ENCODE measurements around the gene TMEM42.

TMEM42 gene

DNA sequence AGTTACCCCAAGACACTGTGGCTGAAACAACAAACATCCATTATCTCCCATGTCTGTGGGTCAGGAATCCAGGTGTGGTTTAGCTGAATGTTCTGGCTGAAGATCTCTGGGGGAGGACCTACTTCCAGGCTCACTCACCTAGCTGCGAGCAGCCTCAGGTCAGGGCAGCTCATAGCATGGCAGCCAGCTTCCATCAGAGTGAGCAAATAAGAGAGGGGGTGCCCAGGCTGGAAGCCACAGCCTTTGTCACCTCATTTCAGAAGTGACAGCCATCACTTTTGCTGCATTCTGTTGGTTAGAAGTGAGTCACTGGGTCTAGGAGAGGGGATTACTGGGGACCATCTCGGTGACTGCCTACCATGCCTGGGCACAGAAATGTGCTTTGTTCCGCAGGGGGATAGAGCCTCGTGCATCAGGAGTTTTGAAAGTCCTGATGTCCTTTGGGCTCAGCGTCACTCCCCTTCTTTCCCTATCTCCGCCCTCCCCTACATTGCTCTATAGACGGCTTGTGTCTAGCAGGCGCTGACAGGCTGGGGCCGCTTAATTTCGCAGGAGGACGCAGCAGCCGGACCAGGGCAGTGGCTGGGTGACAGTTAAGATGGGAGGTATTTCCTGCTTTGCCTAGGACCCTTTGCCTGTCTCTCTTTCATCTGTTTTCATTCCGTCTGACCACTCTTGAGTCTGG is 38.1 kb downstream of the TMEM42 start:
- TF ChIP-seq, protein P1, sequence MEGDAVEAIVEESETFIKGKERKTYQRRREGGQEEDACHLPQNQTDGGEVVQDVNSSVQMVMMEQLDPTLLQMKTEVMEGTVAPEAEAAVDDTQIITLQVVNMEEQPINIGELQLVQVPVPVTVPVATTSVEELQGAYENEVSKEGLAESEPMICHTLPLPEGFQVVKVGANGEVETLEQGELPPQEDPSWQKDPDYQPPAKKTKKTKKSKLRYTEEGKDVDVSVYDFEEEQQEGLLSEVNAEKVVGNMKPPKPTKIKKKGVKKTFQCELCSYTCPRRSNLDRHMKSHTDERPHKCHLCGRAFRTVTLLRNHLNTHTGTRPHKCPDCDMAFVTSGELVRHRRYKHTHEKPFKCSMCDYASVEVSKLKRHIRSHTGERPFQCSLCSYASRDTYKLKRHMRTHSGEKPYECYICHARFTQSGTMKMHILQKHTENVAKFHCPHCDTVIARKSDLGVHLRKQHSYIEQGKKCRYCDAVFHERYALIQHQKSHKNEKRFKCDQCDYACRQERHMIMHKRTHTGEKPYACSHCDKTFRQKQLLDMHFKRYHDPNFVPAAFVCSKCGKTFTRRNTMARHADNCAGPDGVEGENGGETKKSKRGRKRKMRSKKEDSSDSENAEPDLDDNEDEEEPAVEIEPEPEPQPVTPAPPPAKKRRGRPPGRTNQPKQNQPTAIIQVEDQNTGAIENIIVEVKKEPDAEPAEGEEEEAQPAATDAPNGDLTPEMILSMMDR (IDR thresholded peaks at IDR 0.05): no peak
- H3K27ac ChIP-seq: no peak overlapping the region
- no peak for DNase-seq (ENCODE audit: low spot score)

DNA sequence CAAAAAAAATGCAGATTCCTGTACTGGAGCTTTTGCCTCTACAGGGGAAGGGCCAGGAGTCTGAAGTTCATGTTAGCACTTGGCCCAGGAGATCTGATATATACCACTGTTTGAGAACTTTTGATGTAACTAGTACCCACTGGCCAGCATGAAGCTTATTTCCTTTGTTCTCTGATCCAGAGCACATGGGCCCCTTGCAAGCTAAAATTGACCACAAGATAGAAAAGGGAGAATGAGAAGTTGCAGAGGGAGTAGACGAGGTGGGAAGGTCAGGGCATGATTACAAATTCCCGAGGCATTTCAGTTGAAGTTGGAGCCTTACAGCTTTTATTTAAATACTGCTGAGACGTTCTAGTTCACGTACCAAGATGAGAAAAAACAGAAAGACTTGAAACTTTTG is 40.9 kb downstream of the TMEM42 start:
- DNase-seq (ENCODE audit: low spot score): no peak
- H3K27ac ChIP-seq: no peak overlapping the region
- TF ChIP-seq, protein P1 (IDR thresholded peaks at IDR 0.05): no peak
- no peak overlapping the region for H3K4me3 ChIP-seq

More for the DNA sequence above, 38.1 kb downstream of the TMEM42 start:
- H3K4me3 ChIP-seq: no peak overlapping the region

DNA sequence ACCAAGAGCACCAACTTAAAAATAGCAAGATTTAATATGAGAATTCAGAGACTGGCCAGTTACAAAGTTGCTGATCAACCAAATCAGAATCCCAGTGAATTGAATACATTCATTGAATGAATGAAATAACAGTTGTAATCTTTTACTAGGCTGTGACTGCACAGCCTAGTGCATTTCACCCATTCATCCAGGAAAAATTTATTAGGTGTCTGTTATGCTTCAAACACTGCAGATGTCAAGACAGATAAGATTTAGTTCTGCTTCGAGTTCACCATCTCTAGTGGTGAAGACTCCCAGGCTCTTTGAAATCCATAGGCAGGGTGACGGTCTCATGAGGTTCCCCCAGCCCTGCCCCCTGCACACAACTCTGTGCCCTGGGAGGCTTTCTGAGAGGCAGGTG is 41.6 kb downstream of the TMEM42 start:
- TF ChIP-seq, protein P1 (IDR thresholded peaks at IDR 0.05): no peak
- Histone ChIP-seq H3K4me3 (no peak overlapping the region), H3K27ac (no peak overlapping the region)
- no peak for DNase-seq (ENCODE audit: low spot score)

DNA sequence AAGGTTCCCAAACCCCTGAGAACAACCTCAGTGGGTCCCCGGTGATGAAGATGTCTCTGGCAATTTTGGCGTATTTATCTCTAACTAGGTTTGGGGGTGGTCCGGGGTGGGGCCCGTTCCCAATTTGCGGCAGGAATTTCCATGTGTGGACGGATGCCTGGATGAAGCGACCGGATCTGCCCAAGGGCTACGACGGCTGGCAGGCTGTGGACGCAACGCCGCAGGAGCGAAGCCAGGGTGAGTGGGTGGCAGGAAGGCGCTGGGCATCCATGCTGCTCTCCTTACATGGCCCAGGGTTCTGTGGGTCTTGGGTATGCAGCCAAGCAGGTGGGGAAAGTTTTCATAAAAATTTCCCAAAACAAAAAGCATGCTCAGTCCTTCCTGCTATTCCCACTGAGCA is 42.0 kb downstream of the TMEM42 start:
- Histone ChIP-seq H3K27ac (no peak overlapping the region), H3K4me3 (no peak overlapping the region)
- DNase-seq (ENCODE audit: low spot score): no peak
- TF ChIP-seq, protein P1 (IDR thresholded peaks at IDR 0.05): no peak

DNA sequence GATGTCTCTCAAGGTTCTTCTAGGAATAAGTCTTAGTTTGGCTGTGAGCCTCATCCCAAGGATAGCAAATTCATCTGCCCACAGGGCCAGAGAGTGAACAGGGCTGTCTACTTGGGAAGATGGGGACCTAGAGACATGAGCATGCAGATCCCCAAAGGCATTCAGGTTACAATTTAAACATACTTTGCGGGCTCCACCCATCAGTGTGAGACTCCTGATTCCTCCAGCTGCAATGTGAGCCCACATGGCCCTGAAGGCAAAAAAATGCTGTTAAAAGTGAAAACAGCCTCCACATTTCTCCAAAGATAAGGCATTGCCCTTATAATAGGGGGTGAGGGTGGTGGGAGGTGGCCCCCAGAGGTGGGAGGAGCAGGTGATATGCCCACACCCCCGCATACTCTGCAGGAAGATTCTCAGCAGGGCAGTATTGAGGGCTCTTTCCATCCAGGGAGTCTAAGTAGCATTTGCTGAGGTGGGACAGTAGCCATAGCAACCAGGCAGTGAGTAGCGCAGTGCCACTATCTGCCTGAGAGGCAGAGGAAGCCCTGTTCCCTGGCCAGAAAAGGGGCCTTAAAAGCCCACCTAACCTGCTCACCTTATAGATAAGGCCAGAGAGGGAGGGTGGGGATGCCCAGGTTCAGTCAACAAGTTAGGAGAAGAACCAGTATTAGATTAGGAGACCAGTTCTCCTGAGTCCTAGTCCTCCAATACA is 43.9 kb downstream of the TMEM42 start:
- DNase-seq (ENCODE audit: low spot score): no peak
- Histone ChIP-seq H3K27ac (no peak overlapping the region), H3K4me3 (no peak overlapping the region)
- TF ChIP-seq, protein P1 (IDR thresholded peaks at IDR 0.05): no peak

DNA sequence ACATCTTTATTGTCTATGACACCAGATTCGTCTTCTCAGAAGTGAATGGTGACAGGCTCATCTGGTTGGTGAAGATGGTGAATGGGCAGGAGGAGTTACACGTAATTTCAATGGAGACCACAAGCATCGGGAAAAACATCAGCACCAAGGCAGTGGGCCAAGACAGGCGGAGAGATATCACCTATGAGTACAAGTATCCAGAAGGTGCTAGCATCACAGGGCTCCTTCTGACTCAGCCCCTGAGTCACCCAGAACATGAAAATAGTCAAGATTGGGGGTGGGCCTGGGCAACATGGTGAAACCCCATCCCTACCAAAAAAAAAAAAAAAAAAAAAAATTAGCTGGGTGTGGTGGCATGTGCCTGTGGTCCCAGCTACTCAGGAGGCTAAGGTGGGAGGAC is 45.3 kb downstream of the TMEM42 start:
- no peak for DNase-seq (ENCODE audit: low spot score)
- TF ChIP-seq, protein P1 (IDR thresholded peaks at IDR 0.05): no peak
- Histone ChIP-seq H3K27ac (no peak overlapping the region), H3K4me3 (no peak overlapping the region)

DNA sequence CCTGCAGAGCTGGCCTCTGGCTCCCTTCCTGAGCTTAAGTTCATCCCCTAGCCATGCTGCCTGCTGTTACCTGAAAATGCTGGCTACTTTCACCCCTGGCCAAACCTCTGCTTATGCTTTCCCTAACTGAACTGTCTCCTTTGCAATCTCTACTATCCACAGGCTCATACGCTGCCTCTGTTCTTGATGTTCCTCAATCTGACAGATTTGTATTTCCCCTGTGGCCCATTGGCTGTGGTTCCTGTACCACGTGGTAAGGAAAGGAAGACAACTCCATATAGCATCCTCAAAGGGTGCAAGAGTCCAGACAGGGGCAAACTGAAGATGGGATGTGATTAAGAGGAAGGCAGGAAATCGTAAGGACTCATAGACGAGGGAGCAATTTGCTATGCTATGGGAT is 45.9 kb downstream of the TMEM42 start:
- TF ChIP-seq, protein P1 (IDR thresholded peaks at IDR 0.05): no peak
- H3K27ac ChIP-seq: no peak overlapping the region
- DNase-seq (ENCODE audit: low spot score): no peak
- no peak overlapping the region for H3K4me3 ChIP-seq
